ENCODE data around the gene COL20A1.

- no peak for TF ChIP-seq ZFX (IDR thresholded peaks at IDR 0.05)
- no peak for TF ChIP-seq CTCF (conservative IDR thresholded peaks at IDR 0.05)
Measured at GRCh38 chr20:63357921-63358905, 65.2 kb downstream of the COL20A1 start.
